Hematopoietic multipotent progenitor cell treated with erythropoietin and hydrocortisone succinate and interleukin-3 and kit ligand, for 6 days (in vitro differentiated cells): ENCODE results near the gene SAMD5.

ENCODE experiments used
- DNase-seq: peaks from one replicate; pipeline ENCODE4 v3.0.0-alpha.2; 2015

SAMD5 gene

DNA sequence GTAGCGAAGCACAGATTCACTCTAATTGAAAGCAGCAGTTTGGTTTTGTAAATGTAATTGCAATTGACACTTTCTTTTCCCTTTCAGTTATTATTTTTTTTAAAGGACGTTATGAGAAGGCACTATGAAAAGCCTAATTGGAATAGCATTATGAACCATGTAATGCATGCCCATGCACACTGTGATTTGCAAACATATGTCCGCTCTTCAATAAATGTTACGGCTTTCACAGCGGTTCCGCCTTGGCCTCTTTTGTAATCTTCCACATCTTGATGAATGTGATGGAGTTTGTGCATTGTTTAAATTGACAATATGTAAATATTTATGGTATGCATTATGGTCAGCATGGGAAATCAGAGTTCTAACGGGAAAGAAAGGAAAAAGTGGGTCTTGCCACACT, 61.3 kb downstream of the SAMD5 start:
- no peak for DNase-seq

DNA sequence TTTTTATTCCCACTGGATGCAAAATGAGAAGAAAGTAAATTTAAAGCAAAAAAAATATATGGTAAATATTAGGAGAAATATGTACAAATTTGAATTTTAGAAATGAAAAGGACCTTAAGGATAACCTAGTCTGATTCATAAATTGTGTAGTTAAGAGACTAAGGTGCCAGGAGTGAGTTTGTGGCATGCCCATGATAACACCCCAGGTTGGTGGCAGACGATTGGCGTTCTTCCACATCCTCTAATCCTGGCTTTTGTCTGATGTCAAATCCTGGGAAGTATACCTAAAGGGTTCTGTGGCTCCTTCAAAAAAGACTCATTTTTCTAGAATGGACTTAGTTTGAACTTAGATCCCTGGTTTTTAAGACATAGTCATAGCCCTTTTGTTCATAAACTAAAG, 62.2 kb downstream of the SAMD5 start:
- no peak for DNase-seq

DNA sequence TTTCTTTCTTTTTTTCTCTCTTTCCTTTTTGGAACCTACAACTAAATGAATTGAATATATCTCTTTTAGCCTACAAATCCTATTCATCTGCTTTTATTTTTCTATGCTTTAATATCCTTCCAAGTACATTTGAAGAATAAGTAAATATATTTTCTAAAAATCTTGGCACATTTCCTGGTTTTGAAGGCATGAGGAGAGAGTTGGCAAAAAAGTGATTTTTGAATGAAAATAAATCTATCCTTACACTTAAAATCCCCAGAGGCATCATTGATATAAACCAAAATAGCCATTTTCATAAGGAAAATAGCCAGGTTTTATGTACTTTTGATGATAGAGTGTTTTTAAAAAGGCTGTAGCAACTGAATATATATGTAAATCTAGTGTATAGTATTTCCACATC, 69.0 kb downstream of the SAMD5 start:
- DNase-seq, result no peak

DNA sequence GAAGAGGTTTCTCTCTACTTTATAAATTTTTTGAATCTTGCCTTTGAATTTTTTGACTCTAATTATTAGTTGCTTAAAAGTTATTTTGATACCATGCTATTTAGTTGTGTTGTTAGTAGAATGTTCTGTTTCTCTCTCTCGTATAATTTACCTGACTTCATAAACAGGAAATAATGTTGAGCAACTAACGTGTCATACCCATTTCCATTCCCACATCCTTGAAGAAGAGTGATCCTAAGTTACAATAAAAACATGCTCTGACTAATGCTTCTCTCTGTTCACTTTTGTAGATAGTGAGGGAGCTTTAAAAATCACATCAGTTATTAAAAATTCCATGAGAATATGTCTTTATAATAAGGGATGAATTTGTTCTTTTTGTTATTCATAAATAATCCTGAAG, 69.7 kb downstream of the SAMD5 start:
- DNase-seq, result no peak

DNA sequence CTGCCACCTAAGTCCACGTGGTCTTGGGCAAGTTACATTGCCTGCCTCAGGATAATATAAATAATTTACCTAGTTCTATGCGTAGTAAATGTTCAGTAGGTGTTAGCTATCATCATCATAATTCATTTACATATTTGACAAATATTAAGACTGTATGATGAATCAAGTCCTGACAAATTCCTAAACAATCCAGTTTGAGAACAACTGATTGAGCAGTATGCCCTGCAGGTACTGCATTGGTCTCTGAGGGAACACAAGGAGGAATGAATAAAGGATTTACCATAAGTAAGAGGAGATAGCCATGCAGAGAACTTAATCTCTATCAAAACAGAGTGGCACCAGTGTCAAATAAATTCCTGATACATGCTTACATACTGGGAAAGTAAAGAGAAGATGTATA, 70.4 kb downstream of the SAMD5 start:
- DNase-seq, result no peak

DNA sequence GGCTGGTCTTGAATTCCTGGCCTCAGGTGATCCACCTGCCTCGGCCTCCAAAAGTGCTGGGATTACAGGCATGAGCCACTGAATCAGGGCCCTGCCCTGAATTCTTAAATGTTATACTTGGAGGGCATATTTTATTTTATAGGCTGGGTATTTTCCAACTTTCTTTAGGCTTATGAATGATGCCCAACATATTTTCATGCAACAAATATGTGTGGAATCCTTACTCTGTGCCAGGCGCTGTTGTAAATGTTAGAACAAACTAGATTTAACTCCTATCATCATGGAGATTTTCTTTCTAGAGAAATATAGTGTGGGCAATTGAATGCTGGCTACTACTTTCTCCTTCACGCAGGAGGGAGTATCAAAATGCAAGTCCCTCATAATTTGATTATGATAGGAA, 71.2 kb downstream of the SAMD5 start:
- DNase-seq, result no peak

DNA sequence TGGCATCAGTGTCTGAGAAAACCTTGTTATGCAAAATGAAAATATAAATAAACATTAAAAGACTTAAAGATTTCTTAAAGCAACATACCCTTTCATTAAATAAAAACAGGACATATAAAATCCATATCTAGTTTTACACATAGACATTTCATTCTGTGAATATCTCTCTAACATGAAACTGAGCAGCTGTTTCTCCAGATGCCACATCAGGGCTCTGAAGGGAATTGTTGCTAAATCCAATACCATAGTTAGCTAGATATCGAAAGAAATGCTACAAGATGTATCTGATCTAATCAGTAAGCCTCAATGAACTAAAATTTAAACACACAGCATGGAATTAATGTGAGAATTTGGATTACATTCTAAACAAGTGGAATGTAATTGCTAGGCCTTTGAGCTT, 74.5 kb downstream of the SAMD5 start:
- DNase-seq, result no peak

DNA sequence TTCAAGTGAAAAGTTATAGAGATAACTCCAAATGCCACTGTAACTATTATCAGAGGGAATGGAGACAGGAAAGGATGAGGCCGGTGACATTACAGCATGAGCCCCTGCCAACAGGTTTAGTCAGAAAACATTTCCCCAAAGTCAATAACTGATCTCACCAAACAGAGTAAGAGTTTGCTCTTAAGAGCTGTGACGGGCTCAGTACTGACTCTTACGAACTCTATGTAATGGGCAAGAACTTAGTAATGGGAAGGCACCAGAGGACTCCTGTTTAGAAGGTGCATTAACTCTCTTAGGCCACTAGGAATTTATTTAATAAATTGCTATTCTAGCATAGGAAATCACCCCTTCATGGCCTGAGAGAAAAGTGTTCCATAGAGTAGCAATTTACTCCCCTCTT, 76.8 kb downstream of the SAMD5 start:
- no peak for DNase-seq

DNA sequence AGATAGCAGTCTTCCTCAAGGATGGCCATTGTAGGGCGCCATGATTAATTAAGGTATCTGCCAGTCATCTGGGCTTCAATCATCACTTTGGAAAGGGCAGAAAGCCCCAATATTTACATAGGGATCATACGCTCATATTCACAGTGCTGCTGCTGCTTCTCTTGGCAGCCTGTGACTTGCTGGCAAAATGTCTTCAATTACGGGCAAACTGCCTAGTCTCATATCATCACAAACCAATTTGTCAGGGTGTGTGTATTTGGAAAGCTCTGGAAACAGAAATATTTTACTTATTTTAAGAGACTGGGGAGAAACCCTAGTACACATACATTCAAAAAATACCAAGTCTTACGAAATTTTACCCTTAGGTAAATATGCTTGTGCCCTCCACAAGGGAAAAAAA, 77.6 kb downstream of the SAMD5 start:
- no peak for DNase-seq

DNA sequence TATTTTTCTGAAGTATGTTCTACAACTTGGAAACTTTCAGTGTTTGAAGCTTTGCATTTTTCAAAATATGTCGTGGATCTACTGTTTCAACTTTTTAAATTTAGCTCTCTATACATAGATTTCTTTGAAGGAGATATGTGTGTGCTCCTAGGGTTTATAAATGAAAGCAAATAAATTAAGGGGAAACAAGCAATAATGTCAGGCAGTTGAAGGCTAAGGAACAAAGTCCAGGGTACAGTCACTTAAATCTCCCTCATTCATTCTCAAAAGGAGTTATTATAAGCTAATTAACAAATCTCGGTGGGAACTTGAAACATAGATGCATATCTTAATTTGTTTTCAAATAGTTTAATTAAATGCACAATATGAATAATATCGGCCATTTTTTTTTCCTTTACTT, 79.4 kb downstream of the SAMD5 start:
- no peak for DNase-seq

DNA sequence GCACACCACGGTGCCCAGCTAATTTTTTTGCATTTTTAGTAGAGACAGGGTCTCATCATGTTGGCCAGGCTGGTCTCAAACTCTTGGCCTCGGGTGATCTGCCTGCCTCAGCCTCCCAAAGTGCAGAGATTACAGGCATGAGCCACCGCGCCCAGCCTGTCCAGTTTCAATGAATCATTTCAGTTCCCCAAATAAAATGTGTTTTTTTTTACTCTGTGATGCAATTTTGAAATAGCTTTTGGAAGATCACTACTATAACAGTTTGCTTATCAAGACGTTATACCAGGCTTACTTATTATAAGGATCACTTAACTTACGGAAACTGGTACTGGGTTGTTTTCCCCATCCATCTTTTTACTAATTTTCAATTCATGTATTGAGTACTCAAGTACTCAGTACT, 80.0 kb downstream of the SAMD5 start:
- no peak for DNase-seq

DNA sequence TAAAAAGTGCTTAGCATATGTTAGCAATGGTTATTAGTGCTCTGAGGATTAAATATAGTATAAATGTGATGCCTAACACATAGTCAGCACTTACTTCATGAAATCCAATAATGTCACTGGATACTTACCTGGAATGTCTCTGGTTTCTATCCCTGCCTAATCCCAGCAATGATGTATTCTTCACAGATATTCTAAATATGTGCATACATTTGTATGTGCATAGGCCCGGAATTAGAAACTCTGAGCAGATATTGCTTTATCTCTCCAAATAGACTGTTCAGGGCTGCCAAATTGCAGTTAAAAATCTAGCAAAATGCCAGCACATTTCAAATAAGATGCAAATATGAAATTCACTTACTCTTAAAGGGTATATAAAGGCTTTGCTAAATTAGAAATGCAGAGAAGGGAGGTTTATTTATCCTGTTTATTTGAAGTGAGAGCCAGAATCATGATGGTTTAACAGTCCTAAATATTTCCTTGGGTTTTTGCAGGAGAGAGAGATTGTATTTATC, 81.3 kb downstream of the SAMD5 start:
- DNase-seq, result no peak

DNA sequence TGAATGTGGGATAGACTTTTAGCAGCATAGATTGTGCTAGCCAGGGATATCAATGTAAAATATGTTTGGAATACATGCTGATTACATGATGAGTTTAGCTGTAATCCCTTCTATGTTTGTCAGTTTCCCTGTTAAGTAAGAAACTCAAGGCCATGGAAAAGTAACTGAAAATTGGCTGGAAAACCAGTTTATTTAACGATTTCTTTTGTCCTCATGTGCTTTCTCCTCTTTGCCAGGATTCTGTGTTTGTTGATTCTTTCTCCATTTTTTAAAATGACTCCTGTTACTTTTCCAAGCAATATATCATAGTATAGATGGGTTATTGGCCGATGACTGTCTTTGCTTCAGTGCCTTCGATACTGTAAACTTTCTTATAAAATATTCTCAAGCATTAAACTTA, 87.5 kb downstream of the SAMD5 start:
- DNase-seq, result no peak

DNA sequence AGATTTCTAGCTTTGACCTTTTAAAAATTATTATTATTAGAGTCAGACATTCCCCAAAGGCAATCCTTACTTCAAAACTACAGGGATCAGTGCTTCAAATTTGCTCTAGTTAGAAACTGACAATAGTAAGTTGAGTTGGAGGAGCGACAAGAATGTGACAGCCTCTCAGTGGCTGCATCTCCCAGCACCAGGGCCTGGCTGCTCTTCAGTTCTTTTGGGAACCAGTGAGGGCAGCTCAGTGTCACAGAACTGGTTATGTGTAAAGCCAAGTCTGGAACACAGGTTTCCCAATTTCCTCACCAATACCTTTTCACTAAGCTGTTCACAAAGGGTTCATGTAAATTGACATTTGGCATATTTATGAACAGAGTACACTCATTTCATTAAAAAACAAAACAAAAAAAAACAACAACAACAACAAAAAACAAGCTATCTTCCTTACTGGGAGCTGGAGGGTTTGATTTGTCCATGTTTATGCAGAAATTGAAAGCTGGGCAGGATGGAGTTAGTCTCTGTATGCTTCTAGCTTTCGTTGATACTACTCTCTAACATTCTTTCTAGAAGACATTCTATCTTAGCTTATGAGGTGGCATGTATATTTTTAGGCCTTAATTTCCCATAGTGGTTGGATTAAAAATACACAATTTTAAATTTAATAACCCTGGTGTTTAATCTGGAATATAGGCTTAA, 95.0 kb downstream of the SAMD5 start:
- DNase-seq, result no peak

DNA sequence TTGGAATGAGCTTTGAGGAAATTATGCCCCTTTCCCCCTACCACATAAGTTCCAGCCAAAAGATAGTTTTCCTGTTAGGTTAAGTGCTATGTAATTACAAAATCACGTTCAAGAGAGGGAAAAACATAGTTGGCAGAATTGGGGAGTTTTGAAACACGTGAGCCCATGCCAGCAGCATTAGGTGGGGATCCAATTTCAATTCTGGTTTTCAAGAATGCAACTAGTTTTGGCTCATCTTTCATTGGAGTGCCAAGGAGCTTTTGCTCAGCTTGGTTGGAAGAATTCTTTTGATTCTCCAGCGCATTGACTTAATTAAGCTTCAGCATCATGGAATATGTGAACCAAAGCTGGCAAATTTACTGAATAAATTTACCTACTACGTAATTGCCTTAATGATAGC, 95.9 kb downstream of the SAMD5 start:
- no peak for DNase-seq

DNA sequence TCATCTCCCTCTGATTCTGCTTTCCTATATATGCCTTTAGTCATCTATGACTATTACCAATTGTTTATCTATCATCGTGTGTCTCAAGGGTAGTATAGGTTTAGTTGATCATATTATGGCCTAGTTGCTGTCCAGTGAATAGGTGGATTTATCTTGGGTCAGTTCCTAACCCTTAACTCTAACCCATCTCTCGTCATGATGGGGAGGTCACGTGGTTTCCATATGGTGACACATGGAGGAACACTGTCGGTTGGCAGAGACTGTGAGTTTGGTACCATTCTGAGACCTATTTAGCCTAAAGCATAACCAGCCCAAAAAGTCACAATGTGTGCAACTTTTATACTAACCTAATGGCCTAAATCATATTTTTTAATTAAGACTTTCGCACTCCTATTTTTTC, 103.5 kb downstream of the SAMD5 start:
- no peak for DNase-seq

DNA sequence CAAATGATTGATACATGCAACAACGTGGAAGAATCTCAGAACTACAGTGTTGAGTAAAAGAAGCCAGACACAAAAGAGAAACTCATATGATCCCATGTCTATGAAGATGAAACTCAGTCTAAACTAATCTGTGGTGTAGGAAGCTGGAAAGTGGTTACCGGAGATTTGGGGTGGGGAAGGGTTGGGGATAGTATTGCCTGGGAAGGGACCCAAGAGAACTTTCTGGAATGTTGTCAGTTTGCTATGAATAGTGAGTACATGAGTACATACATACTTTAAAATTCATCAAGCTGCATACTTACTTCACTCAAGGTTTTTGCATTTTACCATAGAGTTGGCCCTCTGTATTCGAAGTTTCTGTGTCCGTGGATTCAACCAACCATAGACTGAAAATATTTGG, 106.0 kb downstream of the SAMD5 start:
- no peak for DNase-seq

DNA sequence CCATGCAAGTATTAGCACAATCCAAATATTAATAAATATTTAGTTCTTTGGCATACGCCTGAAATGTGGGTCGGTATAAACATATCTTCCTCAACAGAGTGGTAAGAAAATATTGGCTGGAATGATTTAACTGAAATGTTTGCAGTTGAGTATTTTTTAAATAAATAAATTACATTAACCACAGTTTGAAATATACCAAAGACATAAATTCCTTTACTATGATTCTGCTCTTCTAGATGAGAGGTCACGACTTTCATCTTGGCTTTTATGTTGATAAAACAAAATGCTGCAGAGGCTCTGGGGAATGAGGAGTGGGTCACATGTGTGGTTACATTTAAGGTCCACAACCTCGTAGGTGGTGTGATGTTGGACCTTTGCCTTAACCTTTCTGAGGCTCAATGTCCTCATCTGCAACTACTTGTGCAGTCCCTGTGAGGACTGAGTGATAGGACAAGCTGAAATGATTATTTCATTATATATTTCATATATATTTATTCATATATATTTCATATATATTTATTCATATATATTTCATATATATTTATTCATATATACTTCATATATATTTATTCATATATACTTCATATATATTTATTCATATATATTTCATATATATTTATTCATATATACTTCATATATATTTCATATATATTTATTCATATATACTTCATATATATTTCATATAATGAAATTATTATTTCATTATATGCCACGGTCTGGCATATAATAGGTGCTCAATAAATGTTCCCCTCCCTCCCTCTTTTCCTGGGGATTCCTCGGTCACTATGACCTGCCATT, 107.4 kb downstream of the SAMD5 start:
- no peak for DNase-seq

DNA sequence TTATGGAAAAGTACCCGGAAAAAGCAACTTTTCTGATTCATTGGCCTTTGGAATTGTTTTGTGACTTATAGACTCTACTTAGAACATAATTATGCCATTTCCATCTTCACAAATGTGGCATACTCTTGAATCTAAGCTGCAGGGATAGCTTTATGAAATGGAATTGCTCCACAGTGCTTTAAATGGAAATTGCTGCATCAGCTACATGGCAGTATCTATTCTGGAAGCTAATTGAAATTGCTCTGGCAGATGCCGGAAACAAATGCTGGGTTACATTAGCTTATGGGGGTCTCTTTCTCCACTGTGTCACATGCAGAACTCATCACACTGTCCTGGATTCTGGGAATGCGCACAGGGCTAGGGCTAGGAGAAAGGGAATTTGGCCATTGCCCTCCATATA, 108.9 kb downstream of the SAMD5 start:
- no peak for DNase-seq

DNA sequence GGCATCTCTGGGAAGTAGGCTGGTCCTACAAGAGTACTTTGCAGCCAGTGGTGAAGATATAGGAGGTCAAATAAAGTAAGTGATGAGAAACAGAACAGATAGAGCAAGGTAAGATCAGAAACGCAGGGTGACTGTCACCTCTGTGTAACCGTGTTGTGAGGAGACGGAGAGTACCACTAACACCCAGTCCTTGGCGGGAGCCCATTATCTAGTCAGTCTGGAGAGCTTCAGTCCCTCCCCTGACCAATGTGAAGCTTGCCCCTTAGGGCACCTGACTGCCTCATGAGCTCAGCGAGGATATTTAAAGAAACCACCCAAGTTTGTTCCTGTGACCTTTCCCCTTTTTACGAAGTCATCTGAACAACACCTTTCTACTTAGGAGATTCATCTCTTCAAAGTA, 110.0 kb downstream of the SAMD5 start:
- DNase-seq, result no peak

DNA sequence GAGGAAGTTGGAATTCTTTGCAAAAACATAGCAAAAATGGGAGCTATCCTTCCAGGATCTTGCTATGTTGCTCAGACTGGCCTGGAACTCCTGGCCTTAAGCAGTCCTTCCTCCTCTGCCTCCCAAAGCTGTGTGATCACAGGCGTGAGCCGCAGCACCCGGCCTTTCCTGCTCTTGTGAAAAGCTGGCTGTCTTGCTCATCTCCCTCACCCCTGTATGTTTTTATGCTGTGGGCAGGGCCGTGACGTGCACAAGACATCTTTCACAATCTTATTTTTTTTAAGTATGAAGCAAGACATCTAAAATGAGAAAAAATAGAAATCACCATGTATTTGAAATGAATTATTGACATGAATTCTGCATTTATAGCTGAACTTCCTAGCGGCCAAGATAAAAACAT, 110.4 kb downstream of the SAMD5 start:
- DNase-seq, result no peak
